ENCODE measurements around the gene CBX1. TPM values are rescaled to one million over a fixed set of nuclear protein-coding genes. Genes with fewer than 3 reads are reported as not detected.

CBX1 gene
- polyA plus RNA-seq (2012; ENCODE audit: insufficient read depth, insufficient read length, low read depth) = 67.8 TPM

- no peak for TF ChIP-seq CTCF (IDR thresholded peaks at IDR 0.05; ENCODE audit: low read depth, low read length)
- Histone ChIP-seq H3K9me3 (no peaks in the 10 kb centered on the region), H3K27me3 (no peaks in the 10 kb centered on the region), H3K4me1 (no peaks in the 10 kb centered on the region), H3K36me3 (peaks cover 5% of the 10 kb centered on the region), H3K4me3 (ENCODE audit: low read depth, low read length) (peak within 1 kb of the TSS; percentile 91)
- peak; percentile 97 for DNase-seq
These were observed at the start of gene CBX1 for GRCh38 chr17:48101012-48101720. Gene CBX1 (minus strand): TSS chr17:48101478. CDS start chr17:48077004, 24,474 bp downstream.

GRCh38 chr17:48150597-48151001 lies 49.3 kb upstream of the CBX1 start:
- Histone ChIP-seq H3K9me3 (no peaks in the 10 kb centered on the region), H3K36me3 (no peaks in the 10 kb centered on the region), H3K4me1 (peaks cover 5% of the 10 kb centered on the region; the same call in 1 of the 2 replicates), H3K4me3 (ENCODE audit: low read depth, low read length) (no peak overlapping the region), H3K27me3 (peaks cover 96% of the 10 kb centered on the region)
- DNase-seq = no peak
- TF ChIP-seq CTCF (IDR thresholded peaks at IDR 0.05; ENCODE audit: low read depth, low read length) = no peak

GRCh38 chr17:48149787-48150463 lies 48.6 kb upstream of the CBX1 start:
- TF ChIP-seq CTCF (IDR thresholded peaks at IDR 0.05; ENCODE audit: low read depth, low read length) = no peak
- H3K27me3 ChIP-seq = peaks cover 92% of the 10 kb centered on the region
- peaks cover 5% of the 10 kb centered on the region; the same call in 1 of the 2 replicates for H3K4me1 ChIP-seq
- no peaks in the 10 kb centered on the region for H3K36me3 ChIP-seq
- H3K9me3 ChIP-seq = no peaks in the 10 kb centered on the region
- no peak for DNase-seq
- no peak overlapping the region for H3K4me3 ChIP-seq (ENCODE audit: low read depth, low read length)

- TF ChIP-seq CTCF (IDR thresholded peaks at IDR 0.05; ENCODE audit: low read depth, low read length) = no peak
- Histone ChIP-seq H3K36me3 (no peaks in the 10 kb centered on the region), H3K9me3 (no peaks in the 10 kb centered on the region), H3K27me3 (peaks cover 91% of the 10 kb centered on the region), H3K4me1 (peaks cover 5% of the 10 kb centered on the region; the same call in 1 of the 2 replicates), H3K4me3 (ENCODE audit: low read depth, low read length) (no peak overlapping the region)
- no peak for DNase-seq
These were observed 47.8 kb upstream of the CBX1 start for GRCh38 chr17:48148854-48149786.

GRCh38 chr17:48148029-48148770 lies 46.9 kb upstream of the CBX1 start:
- peaks cover 5% of the 10 kb centered on the region; the same call in 1 of the 2 replicates for H3K4me1 ChIP-seq
- no peaks in the 10 kb centered on the region for H3K36me3 ChIP-seq
- no peaks in the 10 kb centered on the region for H3K9me3 ChIP-seq
- H3K27me3 ChIP-seq = peaks cover 93% of the 10 kb centered on the region
- no peak for DNase-seq
- no peak overlapping the region for H3K4me3 ChIP-seq (ENCODE audit: low read depth, low read length)
- TF ChIP-seq CTCF (IDR thresholded peaks at IDR 0.05; ENCODE audit: low read depth, low read length) = no peak

Measured in BE2C (cell line).